ENCODE measurements around the gene NAALADL2.
"Not testable (repeated sequence)": the region's sequence is repeated elsewhere in the genome, so short reads cannot be mapped to it uniquely, and the experiment has no call there.

NAALADL2 gene

GRCh38 chr3:175526191-175526590 lies 667.1 kb downstream of the NAALADL2 start:
- DNase-seq, result no peak

- DNase-seq, result no peak
Observed at GRCh38 chr3:175526609-175527280, 667.6 kb downstream of the NAALADL2 start.

- DNase-seq, result not testable (repeated sequence)
Observed at GRCh38 chr3:175528693-175529092, 669.6 kb downstream of the NAALADL2 start.

- DNase-seq, result no peak
Observed at GRCh38 chr3:175535351-175535750, 676.2 kb downstream of the NAALADL2 start.

- DNase-seq, result no peak
Observed at GRCh38 chr3:175546115-175546514, 687.0 kb downstream of the NAALADL2 start.

- no peak for DNase-seq
Observed at GRCh38 chr3:175552929-175553328, 693.8 kb downstream of the NAALADL2 start.

- no peak for DNase-seq
Observed at GRCh38 chr3:175554801-175555200, 695.7 kb downstream of the NAALADL2 start.

GRCh38 chr3:175558261-175558660 lies 699.1 kb downstream of the NAALADL2 start:
- no peak for DNase-seq

GRCh38 chr3:175564363-175564762 lies 705.2 kb downstream of the NAALADL2 start:
- DNase-seq, result no peak

- no peak for DNase-seq
Observed at GRCh38 chr3:175571096-175571495, 712.0 kb downstream of the NAALADL2 start.

GRCh38 chr3:175573226-175573625 lies 714.1 kb downstream of the NAALADL2 start:
- DNase-seq, result no peak

- no peak for DNase-seq
Observed at GRCh38 chr3:175580318-175580717, 721.2 kb downstream of the NAALADL2 start.

- DNase-seq, result no peak
Observed at GRCh38 chr3:175585898-175586297, 726.8 kb downstream of the NAALADL2 start.

GRCh38 chr3:175590745-175591144 lies 731.6 kb downstream of the NAALADL2 start:
- DNase-seq, result no peak

- DNase-seq, result no peak
Observed at GRCh38 chr3:175591375-175591774, 732.2 kb downstream of the NAALADL2 start.

- DNase-seq, result no peak
Observed at GRCh38 chr3:175593331-175593730, 734.2 kb downstream of the NAALADL2 start.

GRCh38 chr3:175598740-175599139 lies 739.6 kb downstream of the NAALADL2 start:
- no peak for DNase-seq

GRCh38 chr3:175601521-175601920 lies 742.4 kb downstream of the NAALADL2 start:
- DNase-seq, result no peak

- DNase-seq, result no peak
Observed at GRCh38 chr3:175605851-175606250, 746.7 kb downstream of the NAALADL2 start.

- DNase-seq, result no peak
Observed at GRCh38 chr3:175606650-175607318, 747.6 kb downstream of the NAALADL2 start.

GRCh38 chr3:175608356-175608755 lies 749.2 kb downstream of the NAALADL2 start:
- no peak for DNase-seq

- DNase-seq, result no peak
Observed at GRCh38 chr3:175608911-175609310, 749.8 kb downstream of the NAALADL2 start.

GRCh38 chr3:175612487-175613196 lies 753.5 kb downstream of the NAALADL2 start:
- DNase-seq, result no peak

GRCh38 chr3:175614107-175614506 lies 755.0 kb downstream of the NAALADL2 start:
- not testable (repeated sequence) for DNase-seq

All from CD4-positive, alpha-beta T cell treated with Interleukin-17A for 4 hours (primary cell).